ENCODE data around the gene HLA-DMB. TPM values are rescaled to one million over a fixed set of nuclear protein-coding genes. Genes with fewer than 3 reads are reported as not detected.

HLA-DMB gene
- total and polyA plus RNA-seq, 4 donors: 2.8 to 13.1 (median 7.7) TPM

GRCh38 chr6:32982702-32983492, 42.1 kb upstream of the HLA-DMB start:
- Histone ChIP-seq H3K4me1 (ENCODE audit: control insufficient read depth in 4 of 4, insufficient read depth in 4 of 4, low read length in 3 of 4) (peaks cover 0 to 19% (median 13%) of the 10 kb centered on the region in 4 donors), H3K27me3 (ENCODE audit: control insufficient read depth in 4 of 4, insufficient read depth in 4 of 4, low read length in 3 of 4) (no peaks in the 10 kb centered on the region), H3K36me3 (ENCODE audit: control insufficient read depth in 4 of 4, insufficient read depth in 3 of 4, low read depth in 1 of 4, low read length in 3 of 4) (peaks cover 16 to 42% (median 36%) of the 10 kb centered on the region in 4 donors), H3K9ac (ENCODE audit: low read depth in 1 of 2, low read length in 2 of 2) (no peak overlapping the region), H3K27ac (ENCODE audit: low read depth in 1 of 2, low read length in 2 of 2) (no peak overlapping the region), H3K9me3 (ENCODE audit: control insufficient read depth in 4 of 4, low read length in 3 of 4) (no peaks in the 10 kb centered on the region), H3K4me3 (ENCODE audit: low read depth in 1 of 3, low read length in 3 of 3) (no peak overlapping the region)
- no peak for DNase-seq (ENCODE audit: low spot score)
- 47% methylated on average over 6 of the region's 6 CpGs for WGBS
- no peak for TF ChIP-seq CTCF (IDR thresholded peaks at IDR 0.05; ENCODE audit: low read depth, low read length, missing input control)
- no peak for TF ChIP-seq FOXA1 (IDR thresholded peaks at IDR 0.05)
- no peak for TF ChIP-seq RAD21 (IDR thresholded peaks at IDR 0.05)
- no peak for TF ChIP-seq NR2F2 (IDR thresholded peaks at IDR 0.05)
- no peak for TF ChIP-seq JUND (IDR thresholded peaks at IDR 0.05)
- TF ChIP-seq GABPA (IDR thresholded peaks at IDR 0.05 in 1 of 2, conservative IDR thresholded peaks at IDR 0.05 in 1 of 2): no peak
- TF ChIP-seq, protein P1, sequence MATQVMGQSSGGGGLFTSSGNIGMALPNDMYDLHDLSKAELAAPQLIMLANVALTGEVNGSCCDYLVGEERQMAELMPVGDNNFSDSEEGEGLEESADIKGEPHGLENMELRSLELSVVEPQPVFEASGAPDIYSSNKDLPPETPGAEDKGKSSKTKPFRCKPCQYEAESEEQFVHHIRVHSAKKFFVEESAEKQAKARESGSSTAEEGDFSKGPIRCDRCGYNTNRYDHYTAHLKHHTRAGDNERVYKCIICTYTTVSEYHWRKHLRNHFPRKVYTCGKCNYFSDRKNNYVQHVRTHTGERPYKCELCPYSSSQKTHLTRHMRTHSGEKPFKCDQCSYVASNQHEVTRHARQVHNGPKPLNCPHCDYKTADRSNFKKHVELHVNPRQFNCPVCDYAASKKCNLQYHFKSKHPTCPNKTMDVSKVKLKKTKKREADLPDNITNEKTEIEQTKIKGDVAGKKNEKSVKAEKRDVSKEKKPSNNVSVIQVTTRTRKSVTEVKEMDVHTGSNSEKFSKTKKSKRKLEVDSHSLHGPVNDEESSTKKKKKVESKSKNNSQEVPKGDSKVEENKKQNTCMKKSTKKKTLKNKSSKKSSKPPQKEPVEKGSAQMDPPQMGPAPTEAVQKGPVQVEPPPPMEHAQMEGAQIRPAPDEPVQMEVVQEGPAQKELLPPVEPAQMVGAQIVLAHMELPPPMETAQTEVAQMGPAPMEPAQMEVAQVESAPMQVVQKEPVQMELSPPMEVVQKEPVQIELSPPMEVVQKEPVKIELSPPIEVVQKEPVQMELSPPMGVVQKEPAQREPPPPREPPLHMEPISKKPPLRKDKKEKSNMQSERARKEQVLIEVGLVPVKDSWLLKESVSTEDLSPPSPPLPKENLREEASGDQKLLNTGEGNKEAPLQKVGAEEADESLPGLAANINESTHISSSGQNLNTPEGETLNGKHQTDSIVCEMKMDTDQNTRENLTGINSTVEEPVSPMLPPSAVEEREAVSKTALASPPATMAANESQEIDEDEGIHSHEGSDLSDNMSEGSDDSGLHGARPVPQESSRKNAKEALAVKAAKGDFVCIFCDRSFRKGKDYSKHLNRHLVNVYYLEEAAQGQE (IDR thresholded peaks at IDR 0.05): no peak
- no peak for TF ChIP-seq YY1 (IDR thresholded peaks at IDR 0.05)
- no peak for TF ChIP-seq HNF4G (IDR thresholded peaks at IDR 0.05)
- no peak for TF ChIP-seq ATF3 (IDR thresholded peaks at IDR 0.05)
- no peak for TF ChIP-seq FOXA2 (IDR thresholded peaks at IDR 0.05)
- TF ChIP-seq, protein P2, sequence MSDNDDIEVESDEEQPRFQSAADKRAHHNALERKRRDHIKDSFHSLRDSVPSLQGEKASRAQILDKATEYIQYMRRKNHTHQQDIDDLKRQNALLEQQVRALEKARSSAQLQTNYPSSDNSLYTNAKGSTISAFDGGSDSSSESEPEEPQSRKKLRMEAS (IDR thresholded peaks at IDR 0.05): no peak
- no peak for TF ChIP-seq EGR1 (IDR thresholded peaks at IDR 0.05; ENCODE audit: low read depth in 2 of 2)
- no peak for TF ChIP-seq SP1 (IDR thresholded peaks at IDR 0.05)
- TF ChIP-seq ZBTB33 (IDR thresholded peaks at IDR 0.05): no peak

Measured in liver (tissue), 9 donors.